HG02759 (cell line): Measurements from ENCODE around the gene C16orf86.

Source experiments
- ATAC-seq: cut with Tn5 transposase; IDR thresholded peaks from one replicate; pipeline ENCODE4 v1.9.1; 2021; ENCODE audit warnings: mild to moderate bottlenecking, moderate library complexity; ENCODE audit not compliant: unreplicated experiment

C16orf86 gene

GRCh38 chr16:67666032-67666551 is 522 bp upstream of the C16orf86 start:
- peak; percentile 11 for ATAC-seq

DNA sequence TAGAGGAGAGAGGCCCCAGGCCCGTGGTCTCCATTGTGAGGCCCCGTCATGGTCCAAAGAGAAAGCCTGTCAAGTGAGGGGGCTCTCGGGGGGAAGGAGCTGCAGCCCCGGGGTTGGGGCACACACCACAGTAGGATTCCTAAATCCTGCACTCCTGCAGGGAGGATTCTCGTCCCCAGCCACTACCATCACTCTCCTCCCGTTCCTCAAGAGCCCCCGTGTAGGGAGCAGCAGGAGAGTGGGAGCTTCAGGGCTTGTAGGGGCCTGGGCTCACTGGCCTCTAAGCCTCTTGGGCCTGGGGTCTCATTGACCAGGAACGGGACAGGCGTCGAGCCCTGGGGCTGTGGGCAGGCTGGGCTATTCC is 821 bp downstream of the C16orf86 start:
- ATAC-seq: no peak

- ATAC-seq: peak; percentile 73
Observed at GRCh38 chr16:67667817-67668494, 1.3 kb downstream of the C16orf86 start.

- no peak for ATAC-seq
Observed at GRCh38 chr16:67668495-67669157, 2.0 kb downstream of the C16orf86 start.

DNA sequence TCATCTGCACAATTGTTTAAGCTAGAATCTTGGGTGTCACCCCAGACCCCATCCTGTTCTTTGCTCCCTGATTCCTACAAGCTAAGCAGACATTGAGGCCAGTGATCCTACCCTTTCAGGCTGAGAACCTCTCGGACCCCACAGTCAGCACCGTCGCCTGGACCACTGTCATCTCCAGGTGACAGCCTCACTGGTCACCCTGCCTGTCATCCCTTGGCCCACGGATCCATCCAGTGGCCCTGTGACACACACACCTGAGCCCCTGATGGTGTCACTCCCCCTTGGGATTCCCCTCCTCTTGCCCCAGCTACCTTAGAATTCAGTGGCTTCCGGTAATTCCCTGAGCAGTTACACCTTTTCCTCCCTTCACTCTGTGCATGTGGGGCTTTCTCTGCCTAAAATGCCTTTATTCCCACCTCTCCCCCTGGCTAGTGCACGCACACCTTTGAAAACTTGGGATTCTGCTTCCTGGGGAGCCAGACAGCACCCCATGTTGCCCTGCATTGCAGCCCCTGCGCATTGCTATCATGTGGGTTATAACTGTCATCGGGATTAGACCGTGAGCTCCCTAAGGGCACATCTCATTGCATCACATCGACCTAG is 3.0 kb downstream of the C16orf86 start:
- no peak for ATAC-seq

GRCh38 chr16:67672306-67672705 is 5.7 kb downstream of the C16orf86 start:
- ATAC-seq: no peak

GRCh38 chr16:67672739-67673662 is 6.4 kb downstream of the C16orf86 start:
- ATAC-seq: no peak

DNA sequence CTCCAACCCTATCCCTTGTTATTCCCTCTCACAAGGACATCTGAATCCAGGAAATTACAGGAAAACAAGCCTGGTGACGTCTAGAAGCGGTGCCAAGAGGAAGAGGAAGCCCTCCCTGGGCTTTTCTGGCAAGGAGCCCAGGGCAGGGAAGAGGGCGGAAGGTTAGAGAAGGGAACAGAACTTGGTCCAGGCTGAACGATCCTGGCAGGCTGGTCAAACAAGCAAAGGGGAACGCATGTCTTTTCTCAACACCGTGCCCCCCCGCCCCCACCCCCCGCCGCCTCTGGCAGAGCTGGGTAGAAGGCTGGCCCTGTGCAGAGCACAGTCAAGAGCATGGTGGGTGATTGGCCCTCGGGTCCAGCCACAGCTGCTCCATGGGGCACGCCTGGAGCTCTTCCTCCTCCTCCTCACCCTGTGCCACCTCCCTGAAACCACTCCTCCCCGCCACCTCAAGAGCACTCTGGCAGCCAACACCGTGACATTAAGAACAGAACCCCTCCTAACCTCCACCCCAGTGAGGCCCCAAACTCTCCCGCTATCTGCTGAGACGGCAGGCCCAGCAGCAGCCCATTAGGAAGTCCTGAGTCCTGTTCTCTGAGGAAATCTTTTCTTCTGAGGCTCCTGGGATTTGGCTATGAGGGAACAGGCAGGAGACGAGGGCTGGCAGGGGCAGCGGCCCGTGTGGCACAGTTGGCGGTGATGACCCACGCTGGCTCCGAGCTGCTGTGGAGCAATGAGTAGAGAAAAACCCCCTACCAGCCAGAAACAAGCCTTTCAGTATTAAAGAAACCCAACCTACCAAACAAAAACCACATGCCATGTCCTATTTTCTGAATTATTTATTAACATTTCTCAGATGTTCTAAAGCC is 7.3 kb downstream of the C16orf86 start:
- no peak for ATAC-seq

- ATAC-seq: no peak
Observed at GRCh38 chr16:67674851-67675578, 8.4 kb downstream of the C16orf86 start.

DNA sequence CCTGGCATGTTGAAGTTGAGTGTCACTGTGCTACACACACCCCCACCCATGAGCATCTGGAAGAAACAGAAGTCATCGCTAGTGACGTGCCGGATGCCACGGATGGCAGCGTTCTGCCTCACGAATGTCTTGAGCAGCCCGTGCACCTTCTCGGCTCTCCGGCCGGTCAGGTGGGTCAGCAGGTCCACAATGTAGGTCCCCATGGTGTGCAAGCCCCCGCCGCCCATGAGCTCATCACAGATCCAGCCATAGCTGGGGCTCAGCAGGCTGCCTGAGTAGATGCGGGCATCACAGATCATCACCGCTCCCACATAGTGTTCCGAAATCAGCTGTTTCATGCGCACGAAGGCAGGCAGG is 8.9 kb downstream of the C16orf86 start:
- ATAC-seq: no peak

GRCh38 chr16:67675999-67676398 is 9.4 kb downstream of the C16orf86 start:
- no peak for ATAC-seq

GRCh38 chr16:67676516-67676915 is 9.9 kb downstream of the C16orf86 start:
- ATAC-seq: no peak

DNA sequence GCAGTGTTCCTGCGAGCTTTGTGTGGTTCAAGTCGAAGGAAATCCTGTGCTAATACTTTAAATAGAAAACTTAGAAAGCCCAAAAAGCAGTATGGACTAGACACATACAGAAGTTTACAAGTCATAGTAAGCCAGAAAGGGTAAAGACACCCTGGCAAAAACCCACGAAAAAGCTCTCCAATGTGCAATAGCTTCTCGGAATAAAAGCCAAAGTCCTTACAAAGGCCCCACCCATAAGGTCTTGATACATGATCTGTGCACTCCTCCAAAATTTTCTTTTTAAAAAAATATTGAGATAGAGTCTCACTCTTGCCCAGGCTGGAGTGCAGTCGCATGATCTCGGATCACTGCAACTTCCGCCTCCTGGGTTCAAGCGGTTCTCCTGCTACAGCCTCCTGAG is 10.3 kb downstream of the C16orf86 start:
- no peak for ATAC-seq

GRCh38 chr16:67677712-67678111 is 11.1 kb downstream of the C16orf86 start:
- no peak for ATAC-seq

- ATAC-seq: no peak
Observed at GRCh38 chr16:67678354-67679023, 11.9 kb downstream of the C16orf86 start.

GRCh38 chr16:67679935-67680897 is 13.6 kb downstream of the C16orf86 start:
- ATAC-seq: no peak

DNA sequence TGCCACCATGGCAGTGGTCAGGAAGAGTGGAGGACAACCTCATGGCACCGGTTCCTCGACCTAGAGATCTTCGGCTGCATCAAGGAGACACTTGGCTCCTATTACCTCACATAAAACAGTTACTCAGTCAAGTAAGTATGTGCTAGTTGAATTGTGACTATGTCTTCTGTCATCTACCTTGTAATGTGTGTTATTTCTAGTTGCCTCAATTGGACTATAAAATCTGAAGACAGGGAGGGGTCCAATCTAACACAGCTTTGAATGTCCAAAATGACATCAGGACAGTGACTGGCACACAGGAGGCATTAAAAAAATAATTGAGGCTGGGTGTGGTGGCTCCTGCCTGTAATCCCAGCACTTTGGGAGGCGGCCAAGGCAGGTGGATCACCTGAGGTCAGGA is 17.2 kb downstream of the C16orf86 start:
- ATAC-seq: no peak
